ENCODE results near the gene STX16. TPM values are rescaled to one million over a fixed set of nuclear protein-coding genes. Genes with fewer than 3 reads are reported as not detected.
A peak's percentile ranks its signal among the peaks of the same experiment; 100 is the strongest.

STX16 gene
- total and polyA plus RNA-seq, 9 of the 15 experiments (the other 6 are each of a cell fraction or from before 2014, with no cell fraction given), result 4.4 to 43.5 (median 14.7) TPM

GRCh38 chr20:58699623-58700107 lies 48.6 kb downstream of the STX16 start:
- intact Hi-C loops (cut with micrococcal nuclease) (no loop called here), in situ Hi-C loops (cut with MboI) (no loop called here)
- FAIRE-seq (no peak), DNase-seq (ENCODE audit: extremely low read depth in 1 of 4, low spot score in 3 of 4) (no peak), ATAC-seq (no peak)
- Histone ChIP-seq H3K9me1 (ENCODE audit: control insufficient read depth, insufficient read depth, low read length) (peaks cover 6% of the 10 kb centered on the region), H4K20me1 (replicated peaks; ENCODE audit: control insufficient read depth, insufficient read depth, low read length) (no peaks in the 10 kb centered on the region), H2AFZ (ENCODE audit: low read depth, low read length) (no peak overlapping the region), H3K4me2 (ENCODE audit: insufficient read depth, low read length) (no peak overlapping the region), H3K4me1 (replicated peaks in 1 of 2; ENCODE audit: control insufficient read depth in 2 of 2, insufficient read depth in 2 of 2, low read length in 2 of 2) (peaks cover 3 to 32% of the 10 kb centered on the region in 2 experiments; a peak in 3 of 5 replicates), H3K4me3 (no peak overlapping the region), H3K36me3 (ENCODE audit: control insufficient read depth, insufficient read depth, low read length) (no peaks in the 10 kb centered on the region; the same call in 1 of the 3 replicates), H3K27ac (ENCODE audit: extremely low read depth, low read depth, low read length) (no peak overlapping the region), H3K27me3 (ENCODE audit: control insufficient read depth in 2 of 2, insufficient read depth in 2 of 2, low read length in 2 of 2) (no peaks in the 10 kb centered on the region; a peak in 1 of 5 replicates), H3K9ac (ENCODE audit: insufficient read depth in 1 of 2, low read depth in 2 of 2, low read length in 2 of 2) (peak overlapping the region in 1 of 2 experiments; percentile 26; a peak in 1 of 4 replicates), H3K79me2 (ENCODE audit: control insufficient read depth, insufficient read depth, low read length) (no peaks in the 10 kb centered on the region), H3K9me3 (replicated peaks; ENCODE audit: control insufficient read depth, insufficient read depth, low read depth, low read length) (no peaks in the 10 kb centered on the region)
- ChIA-PET POLR2A (interaction anchor here (1.5 kb wide), 1 partner anchor 13 kb away, joined by 4 read pairs; no protein-coding TSS in a partner anchor), CTCF (ENCODE audit: low intra/inter-chr PET ratio) (no interaction called here)
- 65% methylated on average over 9 of the region's 9 CpGs for WGBS (ENCODE audit: insufficient coverage, low coverage, missing lambda C conversion rate)
- TF ChIP-seq ATF1 (CRISPR knock-in tag; IDR thresholded peaks at IDR 0.05) (no peak), ATF1 (tag; IDR thresholded peaks at IDR 0.05) (no peak), HDAC6 (IDR thresholded peaks at IDR 0.05; ENCODE audit: low read depth, low read length) (no peak), POU5F1 (IDR thresholded peaks at IDR 0.05; ENCODE audit: borderline replicate concordance, low read depth, low read length, partially characterized antibody) (no peak), ZBTB1 (CRISPR knock-in tag; IDR thresholded peaks at IDR 0.05; ENCODE audit: borderline replicate concordance, low read depth) (no peak), ZBTB33 (CRISPR knock-in tag; IDR thresholded peaks at IDR 0.05) (no peak), NR2F6 (CRISPR knock-in tag; IDR thresholded peaks at IDR 0.05) (no peak), SLC30A9 (CRISPR knock-in tag; IDR thresholded peaks at IDR 0.05) (no peak), CSDE1 (IDR thresholded peaks at IDR 0.05) (no peak), GATA2 (CRISPR knock-in tag; IDR thresholded peaks at IDR 0.05) (no peak), ZSCAN29 (IDR thresholded peaks at IDR 0.05) (no peak), SAFB2 (IDR thresholded peaks at IDR 0.05; ENCODE audit: borderline replicate concordance, low read depth, low read length, severe bottlenecking) (no peak), MCM3 (IDR thresholded peaks at IDR 0.05) (no peak), TFAP4 (CRISPR knock-in tag; IDR thresholded peaks at IDR 0.05; ENCODE audit: borderline replicate concordance) (no peak), CREB3 (tag; conservative IDR thresholded peaks at IDR 0.05; ENCODE audit: low read depth) (no peak)
- BruUV-seq (replicated peaks), result no TSS peak
